ENCODE data around the gene TMTC2.

GRCh38 chr12:83082690-83083276, 396.1 kb downstream of the TMTC2 start:
- TF ChIP-seq CTCF (IDR thresholded peaks at IDR 0.05), result no peak
- no peak for TF ChIP-seq EZH2phosphoT487 (IDR thresholded peaks at IDR 0.05)
- TF ChIP-seq EZH2 (IDR thresholded peaks at IDR 0.05), result no peak
